Subcutaneous adipose tissue (tissue), 4 donors: Measurements from ENCODE around the gene ACER3. TPM values are rescaled to one million over a fixed set of nuclear protein-coding genes. Genes with fewer than 3 reads are reported as not detected.

Source experiments
- total RNA-seq, 4 donors: library from RNA; depleted of rRNA; stranded (reverse); fragments of >200 nt; gene quantifications; one replicate each; pipeline ENCODE4 v1.1.0, GENCODE V29; 2016
- TF ChIP-seq, protein P1 (sequence below): fragments of 450-650 bp; IDR thresholded peaks from one replicate; pipeline ENCODE4 v1.5.1; 2016; ENCODE audit warnings: low read depth, mild to moderate bottlenecking, control low read depth, antibody characterized with exemption, moderate library complexity

ACER3 gene
- total RNA-seq, 4 donors from 2014 or later = 28.6 to 39.4 (median 31.5) TPM

DNA sequence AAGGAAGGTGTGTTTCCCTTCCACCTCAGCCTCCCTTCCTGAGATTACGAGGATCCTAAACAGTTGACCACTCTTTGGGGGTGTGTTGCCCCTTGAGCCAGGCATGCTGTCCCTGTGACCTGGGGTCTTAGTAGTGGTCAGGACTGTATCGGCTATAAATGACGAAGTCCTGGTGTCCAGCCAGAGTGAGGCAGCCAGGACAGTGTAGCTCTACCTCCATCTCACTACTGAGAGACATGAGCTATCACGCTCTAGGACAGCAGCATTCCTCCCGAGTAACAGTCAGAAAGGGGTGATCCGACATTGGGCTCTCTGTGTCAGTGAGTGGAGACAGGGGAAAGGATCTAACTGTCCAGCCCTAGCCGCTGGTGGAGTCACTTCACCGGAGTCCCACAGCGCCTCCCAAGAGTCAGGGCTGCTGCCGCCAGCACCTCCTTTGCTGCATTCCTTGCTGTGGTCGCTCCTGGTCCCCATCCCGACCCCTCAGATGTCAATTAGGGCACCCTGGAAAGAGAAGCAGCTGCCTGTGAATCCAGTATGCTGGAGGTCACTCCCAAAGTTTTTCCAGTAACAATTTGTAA lies 170.2 kb downstream of the ACER3 start:
- TF ChIP-seq, protein P1, sequence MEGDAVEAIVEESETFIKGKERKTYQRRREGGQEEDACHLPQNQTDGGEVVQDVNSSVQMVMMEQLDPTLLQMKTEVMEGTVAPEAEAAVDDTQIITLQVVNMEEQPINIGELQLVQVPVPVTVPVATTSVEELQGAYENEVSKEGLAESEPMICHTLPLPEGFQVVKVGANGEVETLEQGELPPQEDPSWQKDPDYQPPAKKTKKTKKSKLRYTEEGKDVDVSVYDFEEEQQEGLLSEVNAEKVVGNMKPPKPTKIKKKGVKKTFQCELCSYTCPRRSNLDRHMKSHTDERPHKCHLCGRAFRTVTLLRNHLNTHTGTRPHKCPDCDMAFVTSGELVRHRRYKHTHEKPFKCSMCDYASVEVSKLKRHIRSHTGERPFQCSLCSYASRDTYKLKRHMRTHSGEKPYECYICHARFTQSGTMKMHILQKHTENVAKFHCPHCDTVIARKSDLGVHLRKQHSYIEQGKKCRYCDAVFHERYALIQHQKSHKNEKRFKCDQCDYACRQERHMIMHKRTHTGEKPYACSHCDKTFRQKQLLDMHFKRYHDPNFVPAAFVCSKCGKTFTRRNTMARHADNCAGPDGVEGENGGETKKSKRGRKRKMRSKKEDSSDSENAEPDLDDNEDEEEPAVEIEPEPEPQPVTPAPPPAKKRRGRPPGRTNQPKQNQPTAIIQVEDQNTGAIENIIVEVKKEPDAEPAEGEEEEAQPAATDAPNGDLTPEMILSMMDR = no peak

DNA sequence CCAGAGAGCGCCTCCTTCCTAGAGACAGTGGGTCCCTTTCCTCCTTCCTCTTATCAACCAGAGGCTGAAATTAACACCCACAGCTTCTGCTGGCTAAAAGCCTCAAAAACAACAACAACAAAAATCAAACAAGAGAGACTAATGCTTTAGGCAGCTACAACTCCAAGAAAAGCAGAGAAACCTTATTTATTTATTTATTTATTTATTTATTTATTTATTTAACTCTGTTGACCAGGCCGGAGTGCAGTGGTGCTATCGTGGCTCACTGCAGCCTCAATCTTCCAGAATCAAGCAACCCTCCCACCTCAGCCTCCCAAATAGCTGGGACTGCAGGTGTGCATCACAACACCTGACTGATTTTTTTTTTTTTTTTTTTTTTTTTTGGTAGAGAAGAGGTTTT lies 170.9 kb downstream of the ACER3 start:
- TF ChIP-seq, protein P1 = no peak

DNA sequence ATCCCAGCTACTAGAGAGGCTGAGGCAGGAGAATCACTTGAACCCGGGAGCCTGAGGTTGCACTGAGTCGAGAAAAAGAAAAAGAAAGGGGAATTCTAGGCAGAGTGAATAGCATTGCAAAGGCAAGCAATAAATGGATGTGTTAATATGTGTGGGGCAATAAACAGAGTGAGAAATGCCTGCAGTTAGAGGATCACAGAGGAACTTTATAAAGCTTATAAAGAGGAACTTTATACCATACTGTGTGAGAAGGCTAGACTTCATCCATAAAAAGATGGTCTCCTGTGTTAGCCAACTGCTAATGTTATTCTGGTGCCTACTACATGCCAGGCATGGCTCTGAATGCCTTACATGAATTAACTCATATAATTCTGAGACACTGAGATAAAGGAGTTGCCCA lies 174.3 kb downstream of the ACER3 start:
- TF ChIP-seq, protein P1 = no peak

DNA sequence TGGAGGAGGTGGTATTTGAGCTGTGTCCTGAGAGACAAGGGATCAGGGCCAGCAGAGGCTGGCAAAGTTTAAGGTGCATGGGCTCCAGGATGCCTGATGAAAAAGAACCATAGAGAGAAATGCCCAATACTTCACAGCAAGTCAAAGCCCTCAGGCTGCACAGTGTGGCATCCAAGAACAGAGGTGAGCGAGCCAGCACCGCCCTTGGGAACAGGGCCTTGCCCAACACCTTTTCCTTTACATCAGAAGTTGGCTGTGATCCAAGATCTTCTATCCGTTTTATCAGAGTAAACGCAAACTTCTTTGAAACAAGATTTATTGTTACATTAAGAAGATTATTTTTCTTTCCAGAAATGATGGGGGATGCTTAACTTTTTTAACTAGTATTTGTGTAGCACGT lies 174.9 kb downstream of the ACER3 start:
- TF ChIP-seq, protein P1 = no peak

DNA sequence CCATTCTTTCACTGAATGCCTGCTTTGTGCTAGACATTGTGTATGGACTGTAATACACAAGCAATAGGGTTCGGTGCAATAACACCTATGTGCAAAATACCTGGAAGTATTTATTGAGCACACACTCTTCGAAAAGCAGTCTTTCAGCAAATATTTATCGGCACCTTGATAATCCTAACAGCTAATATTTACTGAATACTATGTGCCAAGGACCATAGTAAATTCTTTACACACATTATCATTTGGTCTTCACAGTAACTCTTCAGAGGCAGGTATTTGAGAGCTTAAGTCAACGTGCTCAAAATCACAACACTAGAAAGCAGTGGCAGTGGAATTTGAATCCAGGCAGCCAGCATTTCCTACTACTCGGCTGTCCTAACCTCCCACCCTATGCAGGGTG lies 175.7 kb downstream of the ACER3 start:
- TF ChIP-seq, protein P1 = no peak

DNA sequence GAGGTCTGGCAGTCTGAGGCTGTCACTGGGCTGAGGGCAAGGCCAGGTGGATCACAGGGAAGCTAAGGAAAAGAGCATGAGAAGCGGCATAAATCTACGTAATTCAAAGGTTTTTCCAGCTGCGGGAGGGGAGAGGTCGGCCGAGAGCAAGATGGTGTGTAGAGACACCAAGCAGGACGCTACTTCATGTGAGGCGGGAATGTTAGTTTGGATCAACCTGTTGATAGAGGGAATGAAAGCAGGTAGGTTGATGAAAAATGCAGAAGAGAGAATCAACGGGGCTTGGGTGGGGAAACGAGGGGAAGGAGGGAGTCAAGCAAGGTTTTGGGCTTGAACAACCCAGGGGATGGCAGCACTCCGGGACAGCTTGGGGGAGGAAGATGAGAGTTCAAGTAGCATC lies 176.3 kb downstream of the ACER3 start:
- TF ChIP-seq, protein P1 = no peak

DNA sequence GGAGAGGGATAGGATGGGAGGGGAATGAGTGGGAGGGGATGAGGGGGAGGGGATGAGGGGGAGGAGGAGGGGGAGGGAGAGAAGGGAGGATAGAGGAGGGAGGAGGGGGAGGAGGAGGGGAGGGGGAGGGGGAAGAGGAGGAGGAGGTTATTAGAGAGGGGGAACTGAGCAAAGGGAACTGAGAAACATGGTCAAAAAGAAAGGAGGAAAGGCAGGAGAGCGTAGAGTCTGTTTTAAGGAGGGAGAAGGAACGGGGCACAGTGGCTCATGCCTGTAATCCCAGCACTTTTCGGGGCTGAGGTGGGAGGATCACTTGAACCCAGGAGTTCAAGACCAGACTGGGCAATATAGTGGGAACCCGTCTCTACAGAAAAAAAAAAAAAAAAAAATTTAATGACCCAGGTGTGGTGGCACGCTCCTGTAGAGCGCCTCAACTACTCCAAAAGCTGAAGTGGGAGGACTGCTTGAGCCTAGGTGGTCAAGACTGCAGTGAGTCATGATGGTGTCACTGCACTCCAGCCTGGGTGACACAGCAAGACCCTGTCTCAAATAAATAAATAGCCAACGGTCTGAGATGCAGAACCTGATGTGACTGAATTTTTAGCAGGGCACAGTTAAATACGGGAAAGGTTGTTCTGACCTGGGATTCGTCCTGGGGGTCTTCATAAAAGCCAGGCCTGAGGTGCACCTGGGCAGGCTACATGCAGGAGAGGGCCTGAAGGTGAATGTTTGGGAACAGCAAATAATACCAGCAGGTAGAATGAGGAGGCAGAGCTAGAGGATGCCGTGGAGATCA lies 177.5 kb downstream of the ACER3 start:
- TF ChIP-seq, protein P1 = no peak
